Psoas muscle (tissue), 8 donors: ENCODE results near the gene CTIF. TPM values are rescaled to one million over a fixed set of nuclear protein-coding genes. Genes with fewer than 3 reads are reported as not detected.

Source experiments
- ATAC-seq, 4 donors: fragments of 200-7000 bp; cut with Tn5 transposase; one replicate each; pipeline ENCODE4 v1.9.1; 2020; ENCODE audit warnings: moderate library complexity in 3 of 4, mild to moderate bottlenecking in 2 of 4
- DNase-seq, 2 donors: peaks; one replicate each; pipeline ENCODE4 v3.0.0-alpha.2; 2020
- H3K27ac ChIP-seq: fragments of 200-600 bp; one replicate; pipeline ENCODE4 v1.8.0; 2022
- H3K27me3 ChIP-seq, 3 donors: fragments of 200-600 bp in 1 of 3; one replicate each; pipeline versions ENCODE4 v1.6.1 to v1.8.0; 2013 to 2022; ENCODE audit warnings: low read length in 2 of 3, mild to moderate bottlenecking in 2 of 3, moderate library complexity in 1 of 3; ENCODE audit not compliant: insufficient read depth in 3 of 3
- H3K36me3 ChIP-seq, 2 donors: fragments of 200-600 bp in 1 of 2; one replicate each; pipeline versions ENCODE4 v1.6.1 to v1.8.0; 2013 to 2022; ENCODE audit warnings: low read depth in 1 of 2, mild to moderate bottlenecking in 1 of 2, moderate library complexity in 1 of 2; ENCODE audit not compliant: insufficient read depth in 1 of 2
- H3K4me1 ChIP-seq: fragments of 200-600 bp; one replicate; pipeline ENCODE4 v1.8.0; 2022
- H3K4me3 ChIP-seq: fragments of 200-600 bp; one replicate; pipeline ENCODE4 v1.8.0; 2022; ENCODE audit warnings: mild to moderate bottlenecking
- H3K9me3 ChIP-seq: fragments of 200-600 bp; one replicate; pipeline ENCODE4 v1.8.0; 2022
- CTCF ChIP-seq: fragments of 200-600 bp; IDR thresholded peaks from one replicate; pipeline ENCODE4 v1.8.0; 2022; ENCODE audit warnings: antibody characterized with exemption
- WGBS, 3 donors: extraction: QIAGEN DNeasy Blood & Tissue Kit; methylation state at CpG; one replicate each; pipeline versions ENCODE4 v1.1.6 to v1.1.7; 2013; 5-methylcytosine and 5-hydroxymethylcytosine counted together
- intact Hi-C, 2 donors: fragments of 100-400 bp; cut with DNase I; formaldehyde crosslinking; loops; one replicate each; pipeline versions ENCODE4 v1.11.0 to v1.14.2; 2022
- polyA plus RNA-seq, 3 donors: library from polyadenylated mRNA; stranded (reverse); fragments of 200-250 nt; gene quantifications; one replicate each; pipeline ENCODE4 v1.2.3, GENCODE V29; 2013
- total RNA-seq, 4 donors: library from RNA; stranded (reverse); fragmentation: NEBNext Ultra II Directional in 2 of 4; extraction: Animal tissue kit (Norgen Biotek cat#: 25700) in 2 of 4; gene quantifications; one replicate each; pipeline versions ENCODE4 v1.2.1 to v1.2.4, GENCODE V29; 2021 to 2023
- donor health status: healthy with polysubstance abuse.
- donor health status: DM: no; HTN: no; CAD: no; lungs with moderate emphysema.
- donor health status: Bipolar disorder and iron deficiency.
- donor health status: healthy.
- donor health status: DM: yes; HTN: yes; CAD: no.
- donor health status: DM: no; HTN: no; CAD: no.
- donor health status: DM: no; HTN: no; CAD: no.
- donor health status: DM: yes; HTN: yes; CAD: no.

CTIF gene
- total and polyA plus RNA-seq, 7 donors = 11.3 to 40.5 (median 26.9) TPM

GRCh38 chr18:48694295-48694694 is 155.5 kb downstream of the CTIF start:
- peak overlapping the region; percentile 77 for H3K27ac ChIP-seq
- intact Hi-C loops = loop anchor here (5.0 kb wide), 3 partner anchors 68 to 348 kb away; no protein-coding TSS in a partner anchor

GRCh38 chr18:48695671-48696070 is 156.8 kb downstream of the CTIF start:
- WGBS, 3 donors = 77 to 90% (median 80%) methylated on average over 9 of the region's 9 CpGs

More at GRCh38 chr18:48694295-48694694, 155.5 kb downstream of the CTIF start:
- peak; percentile 86 to 94 (median 92) for ATAC-seq
- no peaks in the 10 kb centered on the region for H3K9me3 ChIP-seq
- no peak for TF ChIP-seq CTCF
- 34 to 76% (median 36%) methylated on average over 4 to 5 of the region's 5 CpGs for WGBS, 3 donors
- peaks cover 34% of the 10 kb centered on the region for H3K4me1 ChIP-seq
- H3K36me3 ChIP-seq = no peaks in the 10 kb centered on the region
- H3K27me3 ChIP-seq = no peaks in the 10 kb centered on the region
- DNase-seq = peak in 1 of 2 donors; percentile 64
- no peak overlapping the region for H3K4me3 ChIP-seq

GRCh38 chr18:48696218-48696617 is 157.4 kb downstream of the CTIF start:
- no peaks in the 10 kb centered on the region for H3K9me3 ChIP-seq
- intact Hi-C loops = no loop called here
- no peak for ATAC-seq
- H3K27me3 ChIP-seq = no peaks in the 10 kb centered on the region
- no peaks in the 10 kb centered on the region for H3K36me3 ChIP-seq
- TF ChIP-seq CTCF = no peak
- DNase-seq = no peak
- H3K4me1 ChIP-seq = peaks cover 34% of the 10 kb centered on the region
- H3K27ac ChIP-seq = no peak overlapping the region
- H3K4me3 ChIP-seq = no peak overlapping the region
- 97 to 99% (median 97%) methylated on average over 8 of the region's 8 CpGs for WGBS, 3 donors

More at GRCh38 chr18:48695671-48696070, 156.8 kb downstream of the CTIF start:
- ATAC-seq = no peak
- H3K9me3 ChIP-seq = no peaks in the 10 kb centered on the region
- no peak for DNase-seq
- intact Hi-C loops = no loop called here
- no peak for TF ChIP-seq CTCF
- no peak overlapping the region for H3K27ac ChIP-seq
- H3K4me1 ChIP-seq = peaks cover 34% of the 10 kb centered on the region
- H3K27me3 ChIP-seq = no peaks in the 10 kb centered on the region
- H3K36me3 ChIP-seq = no peaks in the 10 kb centered on the region
- no peak overlapping the region for H3K4me3 ChIP-seq

GRCh38 chr18:48697441-48697840 is 158.6 kb downstream of the CTIF start:
- intact Hi-C loops = no loop called here
- Histone ChIP-seq H3K36me3 (no peaks in the 10 kb centered on the region), H3K9me3 (no peaks in the 10 kb centered on the region), H3K27ac (no peak overlapping the region), H3K4me1 (peaks cover 34% of the 10 kb centered on the region), H3K27me3 (no peaks in the 10 kb centered on the region), H3K4me3 (no peak overlapping the region)
- no peak for DNase-seq
- TF ChIP-seq CTCF = no peak
- WGBS, 3 donors = 18 to 20% (median 19%) methylated on average over 1 of the region's 1 CpG
- no peak for ATAC-seq

- Histone ChIP-seq H3K9me3 (no peaks in the 10 kb centered on the region), H3K27ac (no peak overlapping the region), H3K4me1 (peaks cover 21% of the 10 kb centered on the region), H3K4me3 (no peak overlapping the region), H3K27me3 (no peaks in the 10 kb centered on the region), H3K36me3 (no peaks in the 10 kb centered on the region)
- ATAC-seq (no peak), DNase-seq (no peak)
- WGBS, 3 donors = 87 to 94% (median 87%) methylated on average over 4 to 5 of the region's 5 CpGs
- intact Hi-C loops = no loop called here
- TF ChIP-seq CTCF = no peak
These were observed 159.9 kb downstream of the CTIF start for GRCh38 chr18:48698707-48699106.
